GM12878 (cell line): ENCODE results near the gene PITX1. TPM values are rescaled to one million over a fixed set of nuclear protein-coding genes. Genes with fewer than 3 reads are reported as not detected.

Experiments
- ATAC-seq: fragments of 200-7000 bp; cut with Tn5 transposase; 3 replicates; pipeline ENCODE4 v1.9.1; 2020; ENCODE audit warnings: mild to moderate bottlenecking, moderate library complexity
- BruUV-seq: library from RNA; stranded (reverse); fragments of 400-500 nt; replicated peaks from 2 replicates; lab custom pipeline; 2021; lab: Mats Ljungman, UMichigan
- CTCF ChIA-PET: fragments of 300-600 bp; sonication (Branson Sonifier 250); formaldehyde crosslinking; extraction: SDS; loops from one replicate; lab custom pipeline; 2021; ENCODE audit warnings: inconsistent platforms; lab: Yijun Ruan, JAX
- POLR2A ChIA-PET: fragments of 350-600 bp; formaldehyde crosslinking; extraction: SDS; loops from one replicate; lab custom pipeline; 2021; ENCODE audit warnings: inconsistent platforms; lab: Charles Lee
- RAD21 ChIA-PET: fragments of 300-600 bp; sonication (Branson Sonifier 250); formaldehyde crosslinking; loops from one replicate; lab custom pipeline; 2023; ENCODE audit warnings: antibody characterized with exemption; ENCODE audit not compliant: unreplicated experiment; lab: Charles Lee
- SMC1A ChIA-PET: fragments of 300-600 bp; sonication (Branson Sonifier 250); formaldehyde crosslinking; loops from one replicate; lab custom pipeline; 2023; ENCODE audit not compliant: unreplicated experiment, uncharacterized antibody; lab: Charles Lee
- DNase-seq: peaks from one replicate; pipeline ENCODE4 v3.0.0-alpha.2; 2011; ENCODE audit warnings: low read depth, low spot score
- FAIRE-seq: peaks from 3 replicates; lab custom pipeline; 2011; peaks lifted over from hg19 to GRCh38; lab: Jason Lieb, UNC
- H2AFZ ChIP-seq: 2 replicates; pipeline ENCODE4 v1.6.0; 2011; ENCODE audit warnings: low read depth, low read length, control low read depth; ENCODE audit not compliant: control insufficient read depth
- H3K27ac ChIP-seq: 2 replicates; pipeline ENCODE4 v1.5.1; 2011; ENCODE audit warnings: control low read depth; ENCODE audit not compliant: control insufficient read depth, insufficient read depth
- H3K27me3 ChIP-seq, 2 experiments: replicated peaks in 1 of 2; 2 replicates each; pipeline versions ENCODE4 v1.6.0 to v1.6.1; 2011; ENCODE audit warnings: low read length in 1 of 2; ENCODE audit not compliant: control insufficient read depth in 2 of 2, insufficient read depth in 2 of 2
- H3K36me3 ChIP-seq, 2 experiments: 2 replicates each; pipeline ENCODE4 v1.5.1; 2011; ENCODE audit warnings: low read length in 1 of 2; ENCODE audit not compliant: control insufficient read depth in 2 of 2, insufficient read depth in 2 of 2
- H3K4me1 ChIP-seq: 2 replicates; pipeline ENCODE4 v1.6.1; 2011; ENCODE audit warnings: mild to moderate bottlenecking, low read length, moderate library complexity, mixed read lengths; ENCODE audit not compliant: control insufficient read depth, insufficient read depth
- H3K4me2 ChIP-seq: 2 replicates; pipeline ENCODE4 v1.6.0; 2011; ENCODE audit warnings: control low read depth; ENCODE audit not compliant: control insufficient read depth, insufficient read depth
- H3K4me3 ChIP-seq: fragments of 200-600 bp; sonication (generic); 2 replicates; pipeline ENCODE4 v1.5.1; 2016
- H3K79me2 ChIP-seq: 2 replicates; pipeline ENCODE4 v1.6.0; 2011; ENCODE audit warnings: low read length; ENCODE audit not compliant: control insufficient read depth, insufficient read depth
- H3K9ac ChIP-seq: 2 replicates; pipeline ENCODE4 v1.8.0; 2011; ENCODE audit warnings: low read length, control low read depth, mixed read lengths; ENCODE audit not compliant: control insufficient read depth, insufficient read depth
- H3K9me3 ChIP-seq: replicated peaks from 3 replicates; pipeline ENCODE4 v1.5.1; 2011; ENCODE audit warnings: mild to moderate bottlenecking, low read length; ENCODE audit not compliant: control insufficient read depth, insufficient read depth
- H4K20me1 ChIP-seq: 2 replicates; pipeline ENCODE4 v1.6.0; 2011; ENCODE audit not compliant: control insufficient read depth, insufficient read depth
- BHLHE40 ChIP-seq, 2 experiments: fragments of 450-650 bp in 1 of 2; IDR thresholded peaks; 2 replicates each; pipeline ENCODE4 v1.6.1; 2011 to 2017; ENCODE audit warnings: low read depth in 2 of 2, borderline replicate concordance in 1 of 2, improper control_type of control experiment in 1 of 2, low read length in 1 of 2, mild to moderate bottlenecking in 1 of 2
- FOXM1 ChIP-seq: IDR thresholded peaks from 2 replicates; pipeline ENCODE4 v1.6.1; 2012; ENCODE audit warnings: low read depth, mild to moderate bottlenecking, inconsistent platforms, low read length, moderate library complexity
- IRF3 ChIP-seq: fragments of 450-650 bp; IDR thresholded peaks from 2 replicates; pipeline ENCODE4 v1.6.1; 2014; ENCODE audit warnings: mild to moderate bottlenecking
- KDM1A ChIP-seq: fragments of 200-600 bp; sonication (generic); IDR thresholded peaks from 2 replicates; pipeline ENCODE4 v1.6.1; 2016; ENCODE audit warnings: borderline replicate concordance
- PAX5 ChIP-seq: IDR thresholded peaks from 2 replicates; pipeline ENCODE4 v1.6.1; 2011; ENCODE audit warnings: low read depth, low read length, borderline replicate concordance
- RUNX3 ChIP-seq: IDR thresholded peaks from 2 replicates; pipeline ENCODE4 v1.6.1; 2012; ENCODE audit warnings: low read length, inconsistent platforms
- TAF1 ChIP-seq: IDR thresholded peaks from 2 replicates; pipeline ENCODE4 v1.6.1; 2011; ENCODE audit warnings: mild to moderate bottlenecking, low read depth, low read length, borderline replicate concordance
- TCF7 ChIP-seq: IDR thresholded peaks from 2 replicates; pipeline ENCODE4 v1.6.1; 2014; ENCODE audit warnings: antibody characterized with exemption, borderline replicate concordance
- WGBS: methylation state at CpG from one replicate; pipeline ENCODE4 v1.1.6; 2016; ENCODE audit warnings: low lambda C conversion rate; ENCODE audit not compliant: insufficient replicate concordance, insufficient coverage; ENCODE audit errors: missing lambda C conversion rate; 5-methylcytosine and 5-hydroxymethylcytosine counted together
- in situ Hi-C: fragments of 300-500 bp; cut with MboI; formaldehyde crosslinking; loops from 9 replicates; pipeline ENCODE4 v1.14.3; 2018; ENCODE audit warnings: mixed read lengths
- intact Hi-C: fragments of 100-400 bp; cut with micrococcal nuclease; formaldehyde crosslinking; loops from one replicate; pipeline ENCODE4 v1.14.2; 2022; ENCODE audit not compliant: unreplicated experiment
- polyA plus RNA-seq, 11 experiments: library from polyadenylated mRNA; depleted of rRNA in 4 of 11; unstranded in 6 of 11; stranded (reverse) in 5 of 11; fragments of >200 nt; fragmentation: Nextera tagmentation in 4 of 11; fragmentation: Illumina TruSeq in 1 of 11; extraction: Ambion mirVana in 4 of 11; extraction: Trizol in 1 of 11; gene quantifications; 1 replicate in 1 of 11; 2 replicates in 10 of 11; pipeline versions ENCODE4 v1.2.1 to v1.2.3, GENCODE V29; 2011 to 2016; ENCODE audit warnings: inconsistent platforms in 2 of 11, missing spikeins in 2 of 11, low read depth in 1 of 11
- total RNA-seq, 4 experiments: library from RNA; depleted of rRNA in 3 of 4; stranded (reverse); fragments of >200 nt in 3 of 4; fragmentation: Illumina TruSeq in 1 of 4; extraction: Trizol in 1 of 4; gene quantifications; 2 replicates each; pipeline versions ENCODE4 v1.2.1 to v1.2.3, GENCODE V29; 2013 to 2021
- TF ChIP-seq, protein P1 (sequence below): IDR thresholded peaks from 2 replicates; pipeline ENCODE4 v1.6.1; 2012; ENCODE audit warnings: improper control_type of control experiment, low read depth, low read length; ENCODE audit not compliant: insufficient replicate concordance
- TF ChIP-seq, protein P2 (sequence below): fragments of 450-650 bp; IDR thresholded peaks from 2 replicates; pipeline ENCODE4 v1.6.1; 2018; ENCODE audit warnings: mild to moderate bottlenecking, low read depth, moderate library complexity; ENCODE audit not compliant: partially characterized antibody

Gene PITX1
- total and polyA plus RNA-seq, 10 of the 15 experiments (the other 5 are each of a cell fraction or from before 2014, with no cell fraction given) = 0.16 to 1.1 (median 0.68) TPM; not detected in 5

DNA sequence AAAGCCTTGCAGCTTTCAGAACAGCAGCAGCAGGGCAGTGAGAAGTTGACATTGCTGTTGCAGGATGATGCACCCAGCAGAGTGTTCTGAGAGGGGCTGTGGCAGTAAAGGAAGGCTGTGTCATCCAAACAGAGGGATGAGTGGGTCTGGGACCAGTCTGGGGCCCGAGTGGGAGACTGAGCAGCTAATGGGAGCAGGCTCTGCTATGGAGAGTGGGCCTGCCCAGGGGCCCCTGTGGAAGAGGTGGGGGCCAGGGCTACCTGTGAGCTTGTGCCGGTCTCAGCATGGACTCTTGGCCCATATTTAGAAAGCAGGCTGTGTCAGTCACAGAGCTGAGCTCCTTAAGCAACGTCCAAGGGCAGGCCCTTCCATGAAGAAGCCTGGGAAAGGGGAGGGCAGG is 26.0 kb upstream of the PITX1 start (continued):
- TF ChIP-seq, protein P1, sequence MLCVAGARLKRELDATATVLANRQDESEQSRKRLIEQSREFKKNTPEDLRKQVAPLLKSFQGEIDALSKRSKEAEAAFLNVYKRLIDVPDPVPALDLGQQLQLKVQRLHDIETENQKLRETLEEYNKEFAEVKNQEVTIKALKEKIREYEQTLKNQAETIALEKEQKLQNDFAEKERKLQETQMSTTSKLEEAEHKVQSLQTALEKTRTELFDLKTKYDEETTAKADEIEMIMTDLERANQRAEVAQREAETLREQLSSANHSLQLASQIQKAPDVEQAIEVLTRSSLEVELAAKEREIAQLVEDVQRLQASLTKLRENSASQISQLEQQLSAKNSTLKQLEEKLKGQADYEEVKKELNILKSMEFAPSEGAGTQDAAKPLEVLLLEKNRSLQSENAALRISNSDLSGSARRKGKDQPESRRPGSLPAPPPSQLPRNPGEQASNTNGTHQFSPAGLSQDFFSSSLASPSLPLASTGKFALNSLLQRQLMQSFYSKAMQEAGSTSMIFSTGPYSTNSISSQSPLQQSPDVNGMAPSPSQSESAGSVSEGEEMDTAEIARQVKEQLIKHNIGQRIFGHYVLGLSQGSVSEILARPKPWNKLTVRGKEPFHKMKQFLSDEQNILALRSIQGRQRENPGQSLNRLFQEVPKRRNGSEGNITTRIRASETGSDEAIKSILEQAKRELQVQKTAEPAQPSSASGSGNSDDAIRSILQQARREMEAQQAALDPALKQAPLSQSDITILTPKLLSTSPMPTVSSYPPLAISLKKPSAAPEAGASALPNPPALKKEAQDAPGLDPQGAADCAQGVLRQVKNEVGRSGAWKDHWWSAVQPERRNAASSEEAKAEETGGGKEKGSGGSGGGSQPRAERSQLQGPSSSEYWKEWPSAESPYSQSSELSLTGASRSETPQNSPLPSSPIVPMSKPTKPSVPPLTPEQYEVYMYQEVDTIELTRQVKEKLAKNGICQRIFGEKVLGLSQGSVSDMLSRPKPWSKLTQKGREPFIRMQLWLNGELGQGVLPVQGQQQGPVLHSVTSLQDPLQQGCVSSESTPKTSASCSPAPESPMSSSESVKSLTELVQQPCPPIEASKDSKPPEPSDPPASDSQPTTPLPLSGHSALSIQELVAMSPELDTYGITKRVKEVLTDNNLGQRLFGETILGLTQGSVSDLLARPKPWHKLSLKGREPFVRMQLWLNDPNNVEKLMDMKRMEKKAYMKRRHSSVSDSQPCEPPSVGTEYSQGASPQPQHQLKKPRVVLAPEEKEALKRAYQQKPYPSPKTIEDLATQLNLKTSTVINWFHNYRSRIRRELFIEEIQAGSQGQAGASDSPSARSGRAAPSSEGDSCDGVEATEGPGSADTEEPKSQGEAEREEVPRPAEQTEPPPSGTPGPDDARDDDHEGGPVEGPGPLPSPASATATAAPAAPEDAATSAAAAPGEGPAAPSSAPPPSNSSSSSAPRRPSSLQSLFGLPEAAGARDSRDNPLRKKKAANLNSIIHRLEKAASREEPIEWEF = no peak
- TF ChIP-seq PAX5 = no peak
- TF ChIP-seq RUNX3 = no peak

DNA sequence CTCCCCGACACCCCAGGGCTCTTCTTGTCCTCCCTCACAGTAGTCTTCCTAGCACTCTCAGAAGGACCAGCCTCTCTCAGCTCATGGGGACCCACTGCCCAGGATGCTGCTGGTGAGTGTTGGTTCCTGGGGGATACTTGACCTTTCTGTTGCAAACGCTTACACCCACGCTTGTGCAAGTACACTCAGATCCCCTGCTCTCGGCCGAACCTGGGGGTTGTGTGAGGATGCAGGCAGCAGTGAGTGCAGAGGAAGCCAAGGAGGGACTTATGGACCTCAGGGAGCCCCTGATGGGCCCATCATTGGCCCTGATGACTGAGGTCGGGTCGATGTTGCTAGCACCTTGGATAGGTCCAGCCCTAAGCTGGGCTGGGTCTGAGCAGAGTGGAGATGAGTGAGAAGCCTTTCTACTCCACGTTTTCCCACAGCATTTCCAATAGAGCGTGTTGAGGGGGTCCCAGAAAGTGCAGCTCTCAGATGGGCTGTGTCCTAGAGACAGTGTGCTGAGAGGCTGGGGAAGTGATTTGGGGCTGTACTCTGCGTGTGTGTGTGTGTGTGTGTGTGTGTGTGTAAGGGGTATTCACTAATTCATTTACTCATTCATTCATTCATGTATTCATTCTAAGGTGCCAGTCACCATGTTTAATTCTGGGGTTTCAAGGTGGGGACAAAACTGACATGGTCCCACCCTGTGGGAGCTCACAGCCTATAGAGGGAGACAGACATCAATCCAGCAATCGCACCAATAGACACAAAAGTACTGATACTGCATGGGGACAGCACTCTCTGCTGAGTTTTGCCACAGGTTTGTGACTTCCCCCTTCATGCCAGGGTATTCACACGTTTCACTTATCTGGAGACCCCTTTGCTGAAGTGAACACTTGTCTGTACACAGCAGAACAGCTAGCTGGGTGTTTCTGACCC is 25.2 kb upstream of the PITX1 start:
- no peaks in the 10 kb centered on the region for H3K36me3 ChIP-seq
- intact Hi-C loops (no loop called here), in situ Hi-C loops (no loop called here)
- ChIA-PET CTCF (no interaction called here), SMC1A (no interaction called here), POLR2A (no interaction called here), RAD21 (no interaction called here)
- ATAC-seq = no peak
- H3K4me2 ChIP-seq = no peak overlapping the region
- 17% methylated on average over 12 of the region's 12 CpGs for WGBS
- no peaks in the 10 kb centered on the region for H3K9me3 ChIP-seq
- no peaks in the 10 kb centered on the region for H3K79me2 ChIP-seq
- no peak for DNase-seq
- H3K9ac ChIP-seq = no peak overlapping the region
- no peak overlapping the region for H3K27ac ChIP-seq
- no TSS peak for BruUV-seq
- H3K4me1 ChIP-seq = no peaks in the 10 kb centered on the region
- peaks cover 0 to 3% of the 10 kb centered on the region in 2 experiments; a peak in 2 of 4 replicates for H3K27me3 ChIP-seq
- no peak for FAIRE-seq
- no peak overlapping the region for H3K4me3 ChIP-seq
- no peaks in the 10 kb centered on the region for H4K20me1 ChIP-seq
- no peak overlapping the region for H2AFZ ChIP-seq
- no peak for TF ChIP-seq TCF7
- no peak for TF ChIP-seq TAF1
- TF ChIP-seq, protein P2, sequence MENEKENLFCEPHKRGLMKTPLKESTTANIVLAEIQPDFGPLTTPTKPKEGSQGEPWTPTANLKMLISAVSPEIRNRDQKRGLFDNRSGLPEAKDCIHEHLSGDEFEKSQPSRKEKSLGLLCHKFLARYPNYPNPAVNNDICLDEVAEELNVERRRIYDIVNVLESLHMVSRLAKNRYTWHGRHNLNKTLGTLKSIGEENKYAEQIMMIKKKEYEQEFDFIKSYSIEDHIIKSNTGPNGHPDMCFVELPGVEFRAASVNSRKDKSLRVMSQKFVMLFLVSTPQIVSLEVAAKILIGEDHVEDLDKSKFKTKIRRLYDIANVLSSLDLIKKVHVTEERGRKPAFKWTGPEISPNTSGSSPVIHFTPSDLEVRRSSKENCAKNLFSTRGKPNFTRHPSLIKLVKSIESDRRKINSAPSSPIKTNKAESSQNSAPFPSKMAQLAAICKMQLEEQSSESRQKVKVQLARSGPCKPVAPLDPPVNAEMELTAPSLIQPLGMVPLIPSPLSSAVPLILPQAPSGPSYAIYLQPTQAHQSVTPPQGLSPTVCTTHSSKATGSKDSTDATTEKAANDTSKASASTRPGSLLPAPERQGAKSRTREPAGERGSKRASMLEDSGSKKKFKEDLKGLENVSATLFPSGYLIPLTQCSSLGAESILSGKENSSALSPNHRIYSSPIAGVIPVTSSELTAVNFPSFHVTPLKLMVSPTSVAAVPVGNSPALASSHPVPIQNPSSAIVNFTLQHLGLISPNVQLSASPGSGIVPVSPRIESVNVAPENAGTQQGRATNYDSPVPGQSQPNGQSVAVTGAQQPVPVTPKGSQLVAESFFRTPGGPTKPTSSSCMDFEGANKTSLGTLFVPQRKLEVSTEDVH = no peak
- no peak for TF ChIP-seq IRF3
- no peak for TF ChIP-seq KDM1A
- TF ChIP-seq FOXM1 = no peak
- no peak for TF ChIP-seq BHLHE40 (IDR thresholded peaks at IDR 0.05; ENCODE audit: borderline replicate concordance in 1 of 2, low read depth in 2 of 2, low read length in 1 of 2)
